Ascending aorta (tissue), 2 donors: ENCODE results near the gene TMCC2. TPM values are rescaled to one million over a fixed set of nuclear protein-coding genes. Genes with fewer than 3 reads are reported as not detected.

Source experiments
- DNase-seq, 2 donors: peaks; one replicate each; pipeline ENCODE4 v3.0.0-alpha.2; 2019; ENCODE audit warnings: low spot score in 2 of 2
- H3K27ac ChIP-seq, 2 donors: fragments of 200-600 bp; sonication (generic); one replicate each; pipeline ENCODE4 v1.5.1; 2016 to 2017; ENCODE audit warnings: mild to moderate bottlenecking in 1 of 2
- H3K27me3 ChIP-seq: fragments of 200-600 bp; sonication (generic); one replicate; pipeline ENCODE4 v1.5.1; 2017
- H3K36me3 ChIP-seq, 2 donors: fragments of 200-600 bp; sonication (generic); one replicate each; pipeline ENCODE4 v1.5.1; 2016
- H3K4me1 ChIP-seq, 2 donors: fragments of 200-600 bp; sonication (generic); one replicate each; pipeline ENCODE4 v1.5.1; 2016 to 2017; ENCODE audit warnings: mild to moderate bottlenecking in 1 of 2
- H3K4me3 ChIP-seq, 2 donors: fragments of 200-600 bp; sonication (generic); one replicate each; pipeline ENCODE4 v1.5.1; 2016 to 2017; ENCODE audit warnings: mild to moderate bottlenecking in 1 of 2
- H3K9me3 ChIP-seq, 2 donors: fragments of 200-600 bp; sonication (generic); one replicate each; pipeline ENCODE4 v1.5.1; 2016
- CTCF ChIP-seq, 3 experiments: fragments of 200-600 bp in 2 of 3; fragments of 450-650 bp in 1 of 3; sonication (generic) in 2 of 3; IDR thresholded peaks; one replicate each; pipeline ENCODE4 v1.5.1; 2016 to 2019; ENCODE audit warnings: antibody characterized with exemption in 3 of 3, mild to moderate bottlenecking in 1 of 3, moderate library complexity in 1 of 3
- intact Hi-C: fragments of 100-400 bp; cut with DNase I; formaldehyde crosslinking; loops from one replicate; pipeline ENCODE4 v1.15.1; 2023
- total RNA-seq: library from RNA; depleted of rRNA; stranded (reverse); fragments of >200 nt; gene quantifications from one replicate; pipeline ENCODE4 v1.1.0, GENCODE V29; 2016

Gene TMCC2
- total RNA-seq, 1 donor from 2014 or later = 5.2 TPM

GRCh38 chr1:205247130-205247921 is 19.6 kb downstream of the TMCC2 start:
- intact Hi-C loops = no loop called here
- DNase-seq = no peak
- H3K4me1 ChIP-seq = peaks cover 25 to 44% of the 10 kb centered on the region in 2 donors

GRCh38 chr1:205248793-205249601 is 21.3 kb downstream of the TMCC2 start:
- peak; percentile 37 to 82 for DNase-seq
- H3K27me3 ChIP-seq = no peaks in the 10 kb centered on the region
- H3K27ac ChIP-seq = peak overlapping the region; percentile 78 to 84
- H3K4me1 ChIP-seq = peaks cover 25 to 44% of the 10 kb centered on the region in 2 donors
- no peaks in the 10 kb centered on the region for H3K36me3 ChIP-seq
- no peaks in the 10 kb centered on the region for H3K9me3 ChIP-seq
- intact Hi-C loops = loop anchor here (1.0 kb wide), 1 partner anchor 19 kb away; no protein-coding TSS in a partner anchor
- H3K4me3 ChIP-seq = no peak overlapping the region
- no peak for TF ChIP-seq CTCF (IDR thresholded peaks at IDR 0.05)

More at GRCh38 chr1:205247130-205247921, 19.6 kb downstream of the TMCC2 start:
- peak overlapping the region; percentile 53 to 70 for H3K27ac ChIP-seq
- H3K4me3 ChIP-seq = no peak overlapping the region
- no peak for TF ChIP-seq CTCF (IDR thresholded peaks at IDR 0.05)
- no peaks in the 10 kb centered on the region for H3K36me3 ChIP-seq
- no peaks in the 10 kb centered on the region for H3K27me3 ChIP-seq
- H3K9me3 ChIP-seq = no peaks in the 10 kb centered on the region

GRCh38 chr1:205249651-205250050 is 21.9 kb downstream of the TMCC2 start:
- Histone ChIP-seq H3K4me1 (peaks cover 25 to 44% of the 10 kb centered on the region in 2 donors), H3K4me3 (no peak overlapping the region), H3K36me3 (no peaks in the 10 kb centered on the region), H3K27me3 (no peaks in the 10 kb centered on the region), H3K27ac (peak overlapping the region; percentile 78 to 84), H3K9me3 (no peaks in the 10 kb centered on the region)
- TF ChIP-seq CTCF (IDR thresholded peaks at IDR 0.05) = no peak
- intact Hi-C loops = loop anchor here (1.0 kb wide), 1 partner anchor 19 kb away; no protein-coding TSS in a partner anchor
- no peak for DNase-seq

- Histone ChIP-seq H3K27ac (peak overlapping the region; percentile 78 to 84), H3K9me3 (no peaks in the 10 kb centered on the region), H3K36me3 (no peaks in the 10 kb centered on the region), H3K4me1 (peaks cover 25 to 45% of the 10 kb centered on the region in 2 donors), H3K27me3 (no peaks in the 10 kb centered on the region), H3K4me3 (no peak overlapping the region)
- no peak for DNase-seq
- intact Hi-C loops = no loop called here
- TF ChIP-seq CTCF (IDR thresholded peaks at IDR 0.05) = no peak
Observed at GRCh38 chr1:205250699-205251098, 23.0 kb downstream of the TMCC2 start.

GRCh38 chr1:205251576-205251975 is 23.8 kb downstream of the TMCC2 start:
- no peak for TF ChIP-seq CTCF (IDR thresholded peaks at IDR 0.05)
- no peaks in the 10 kb centered on the region for H3K27me3 ChIP-seq
- no peaks in the 10 kb centered on the region for H3K9me3 ChIP-seq
- DNase-seq = no peak
- no peaks in the 10 kb centered on the region for H3K36me3 ChIP-seq
- H3K4me1 ChIP-seq = peaks cover 25 to 48% of the 10 kb centered on the region in 2 donors
- intact Hi-C loops = no loop called here
- peak overlapping the region; percentile 78 to 84 for H3K27ac ChIP-seq
- H3K4me3 ChIP-seq = no peak overlapping the region
